Right lobe of liver (tissue), 6 donors: Measurements from ENCODE around the gene ZNF74. TPM values are rescaled to one million over a fixed set of nuclear protein-coding genes. Genes with fewer than 3 reads are reported as not detected.

Experiments used
- ATAC-seq, 4 donors: fragments of 200-7000 bp; cut with Tn5 transposase; one replicate each; pipeline ENCODE4 v1.9.1; 2020; ENCODE audit warnings: mild to moderate bottlenecking in 4 of 4, moderate library complexity in 4 of 4
- DNase-seq, 3 donors: peaks; one replicate each; pipeline ENCODE4 v3.0.0-alpha.2; 2020
- H3K27ac ChIP-seq, 3 donors: fragments of 200-600 bp; one replicate each; pipeline ENCODE4 v1.8.0; 2022
- H3K27me3 ChIP-seq, 2 donors: fragments of 200-600 bp; one replicate each; pipeline ENCODE4 v1.8.0; 2022
- H3K36me3 ChIP-seq, 4 donors: fragments of 200-600 bp; sonication (generic) in 1 of 4; one replicate each; pipeline versions ENCODE4 v1.5.1 to v1.8.0; 2017 to 2022; ENCODE audit warnings: control low read depth in 1 of 4
- H3K4me1 ChIP-seq, 4 donors: fragments of 200-600 bp; sonication (generic) in 1 of 4; one replicate each; pipeline versions ENCODE4 v1.5.1 to v1.8.0; 2017 to 2022; ENCODE audit warnings: control low read depth in 1 of 4
- H3K4me3 ChIP-seq, 3 donors: fragments of 200-600 bp; one replicate each; pipeline ENCODE4 v1.8.0; 2022
- H3K9me3 ChIP-seq, 4 donors: fragments of 200-600 bp; sonication (generic) in 1 of 4; one replicate each; pipeline versions ENCODE4 v1.5.1 to v1.8.0; 2017 to 2022; ENCODE audit warnings: control low read depth in 1 of 4
- CTCF ChIP-seq, 4 donors: fragments of 200-600 bp in 3 of 4; fragments of 450-650 bp in 1 of 4; IDR thresholded peaks; one replicate each; pipeline versions ENCODE4 v1.5.1 to v1.8.0; 2016 to 2022; ENCODE audit warnings: antibody characterized with exemption in 4 of 4, mild to moderate bottlenecking in 2 of 4
- POLR2A ChIP-seq: fragments of 450-650 bp; IDR thresholded peaks from one replicate; pipeline ENCODE4 v1.6.1; 2017; ENCODE audit warnings: antibody characterized with exemption, mild to moderate bottlenecking
- WGBS: methylation state at CpG from one replicate; pipeline ENCODE4 v1.1.6; 2018; ENCODE audit warnings: low coverage, low lambda C conversion rate; ENCODE audit not compliant: insufficient coverage; ENCODE audit errors: missing lambda C conversion rate; 5-methylcytosine and 5-hydroxymethylcytosine counted together
- intact Hi-C, 2 donors: fragments of 100-400 bp; cut with DNase I; formaldehyde crosslinking; loops; one replicate each; pipeline versions ENCODE4 v1.11.2 to v1.14.1; 2022
- total RNA-seq, 6 experiments: library from RNA; depleted of rRNA in 2 of 6; stranded (reverse); fragments of >200 nt in 2 of 6; fragmentation: NEBNext Ultra II Directional in 3 of 6; extraction: Animal tissue kit (Norgen Biotek cat#: 25700) in 3 of 6; gene quantifications; one replicate each; pipeline versions ENCODE4 v1.1.0 to v1.2.4, GENCODE V29; 2016 to 2023
- donor health status: DM: no; HTN: yes; CAD: no.
- donor health status: DM: no; HTN: no; CAD: no.
- donor health status: DM: no; HTN: no; CAD: no.
- donor health status: DM: no; HTN: yes; CAD: no.
- donor health status: DM: no; HTN: yes; CAD: no.

The ZNF74 gene
- total RNA-seq, 6 experiments from 2014 or later, result 3.2 to 6.6 (median 3.4) TPM

GRCh38 chr22:20433686-20434241 is 39.8 kb downstream of the ZNF74 start:
- WGBS, result 66% methylated on average over 4 of the region's 4 CpGs
- Histone ChIP-seq H3K9me3 (no peaks in the 10 kb centered on the region), H3K27me3 (peaks cover 0 to 18% of the 10 kb centered on the region in 2 donors), H3K4me1 (peaks cover 0 to 33% (median 0%) of the 10 kb centered on the region in 4 donors), H3K27ac (no peak overlapping the region), H3K36me3 (no peaks in the 10 kb centered on the region), H3K4me3 (no peak overlapping the region)
- no peak for ATAC-seq
- no peak for TF ChIP-seq POLR2A
- no peak for TF ChIP-seq CTCF (IDR thresholded peaks at IDR 0.05)
- intact Hi-C loops, result no loop called here
- DNase-seq, result no peak

GRCh38 chr22:20434264-20434751 is 40.4 kb downstream of the ZNF74 start:
- no peak for TF ChIP-seq CTCF (IDR thresholded peaks at IDR 0.05)
- no peak for TF ChIP-seq POLR2A
- Histone ChIP-seq H3K4me3 (no peak overlapping the region), H3K27ac (no peak overlapping the region), H3K27me3 (peaks cover 0 to 18% of the 10 kb centered on the region in 2 donors), H3K9me3 (no peaks in the 10 kb centered on the region), H3K4me1 (peaks cover 0 to 30% (median 0%) of the 10 kb centered on the region in 4 donors), H3K36me3 (no peaks in the 10 kb centered on the region)
- WGBS, result 91% methylated on average over 4 of the region's 12 CpGs
- DNase-seq (no peak), ATAC-seq (no peak)
- intact Hi-C loops, result no loop called here

GRCh38 chr22:20434773-20435172 is 40.8 kb downstream of the ZNF74 start:
- Histone ChIP-seq H3K9me3 (no peaks in the 10 kb centered on the region), H3K27me3 (peaks cover 0 to 15% of the 10 kb centered on the region in 2 donors), H3K36me3 (no peaks in the 10 kb centered on the region), H3K4me1 (peaks cover 0 to 25% (median 0%) of the 10 kb centered on the region in 4 donors), H3K27ac (no peak overlapping the region), H3K4me3 (no peak overlapping the region)
- no CpG with 5 or more reads among the region's 3 CpGs for WGBS
- intact Hi-C loops, result no loop called here
- ATAC-seq (no peak), DNase-seq (no peak)
- TF ChIP-seq CTCF (IDR thresholded peaks at IDR 0.05) (no peak), POLR2A (no peak)

GRCh38 chr22:20435436-20436306 is 41.7 kb downstream of the ZNF74 start:
- Histone ChIP-seq H3K9me3 (no peaks in the 10 kb centered on the region), H3K4me3 (peak overlapping the region; percentile 23 to 42 (median 25)), H3K27me3 (peaks cover 0 to 12% of the 10 kb centered on the region in 2 donors), H3K36me3 (no peaks in the 10 kb centered on the region), H3K4me1 (peaks cover 0 to 19% (median 0%) of the 10 kb centered on the region in 4 donors), H3K27ac (no peak overlapping the region)
- WGBS, result 70% methylated on average over 4 of the region's 11 CpGs
- ATAC-seq (no peak), DNase-seq (no peak)
- TF ChIP-seq POLR2A, result no peak
- no peak for TF ChIP-seq CTCF (IDR thresholded peaks at IDR 0.05)
- intact Hi-C loops, result no loop called here
